ENCODE data around the gene ZSCAN5A.

DNA sequence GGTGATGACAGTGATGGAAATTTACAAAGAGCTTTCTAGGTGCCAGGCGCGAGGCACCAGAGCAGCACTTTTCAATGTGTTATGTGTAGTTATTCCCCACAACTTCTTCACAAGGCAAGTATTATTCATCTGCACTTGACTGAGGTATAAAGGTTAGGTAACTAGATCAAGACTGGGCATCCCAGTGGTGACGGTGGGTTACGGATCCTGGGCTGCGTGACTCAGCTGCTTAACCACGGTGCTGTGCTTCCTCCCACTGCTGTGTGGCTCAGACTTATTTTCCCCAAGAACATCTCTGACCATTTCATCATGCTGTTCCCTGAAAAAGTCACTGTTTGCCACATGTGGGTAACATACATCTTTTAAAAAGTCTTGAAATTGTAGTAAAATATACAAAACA lies 22.8 kb downstream of the ZSCAN5A start:
- TF ChIP-seq SMC3 (IDR thresholded peaks at IDR 0.05; ENCODE audit: low read depth, low read length) (no peak), MXI1 (IDR thresholded peaks at IDR 0.05; ENCODE audit: low read depth, low read length) (no peak), ELF1 (IDR thresholded peaks at IDR 0.05) (no peak), RAD21 (IDR thresholded peaks at IDR 0.05; ENCODE audit: low read length) (no peak), GABPA (IDR thresholded peaks at IDR 0.05; ENCODE audit: low read depth) (no peak), FOXM1 (IDR thresholded peaks at IDR 0.05; ENCODE audit: low read depth) (no peak), RCOR1 (IDR thresholded peaks at IDR 0.05; ENCODE audit: low read length) (no peak), CHD2 (IDR thresholded peaks at IDR 0.05; ENCODE audit: low read length, partially characterized antibody) (no peak), SIN3A (IDR thresholded peaks at IDR 0.05; ENCODE audit: borderline replicate concordance, low read depth, low read length) (no peak), NRF1 (IDR thresholded peaks at IDR 0.05; ENCODE audit: low read depth, low read length) (no peak), POLR2AphosphoS5 (IDR thresholded peaks at IDR 0.05; ENCODE audit: low read depth, low read length) (no peak), EP300 (IDR thresholded peaks at IDR 0.05; ENCODE audit: borderline replicate concordance in 1 of 2, low read depth in 1 of 2, low read length in 1 of 2) (no peak)
- TF ChIP-seq, protein P1, sequence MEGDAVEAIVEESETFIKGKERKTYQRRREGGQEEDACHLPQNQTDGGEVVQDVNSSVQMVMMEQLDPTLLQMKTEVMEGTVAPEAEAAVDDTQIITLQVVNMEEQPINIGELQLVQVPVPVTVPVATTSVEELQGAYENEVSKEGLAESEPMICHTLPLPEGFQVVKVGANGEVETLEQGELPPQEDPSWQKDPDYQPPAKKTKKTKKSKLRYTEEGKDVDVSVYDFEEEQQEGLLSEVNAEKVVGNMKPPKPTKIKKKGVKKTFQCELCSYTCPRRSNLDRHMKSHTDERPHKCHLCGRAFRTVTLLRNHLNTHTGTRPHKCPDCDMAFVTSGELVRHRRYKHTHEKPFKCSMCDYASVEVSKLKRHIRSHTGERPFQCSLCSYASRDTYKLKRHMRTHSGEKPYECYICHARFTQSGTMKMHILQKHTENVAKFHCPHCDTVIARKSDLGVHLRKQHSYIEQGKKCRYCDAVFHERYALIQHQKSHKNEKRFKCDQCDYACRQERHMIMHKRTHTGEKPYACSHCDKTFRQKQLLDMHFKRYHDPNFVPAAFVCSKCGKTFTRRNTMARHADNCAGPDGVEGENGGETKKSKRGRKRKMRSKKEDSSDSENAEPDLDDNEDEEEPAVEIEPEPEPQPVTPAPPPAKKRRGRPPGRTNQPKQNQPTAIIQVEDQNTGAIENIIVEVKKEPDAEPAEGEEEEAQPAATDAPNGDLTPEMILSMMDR (IDR thresholded peaks at IDR 0.05) = no peak
- TF ChIP-seq, protein P2, sequence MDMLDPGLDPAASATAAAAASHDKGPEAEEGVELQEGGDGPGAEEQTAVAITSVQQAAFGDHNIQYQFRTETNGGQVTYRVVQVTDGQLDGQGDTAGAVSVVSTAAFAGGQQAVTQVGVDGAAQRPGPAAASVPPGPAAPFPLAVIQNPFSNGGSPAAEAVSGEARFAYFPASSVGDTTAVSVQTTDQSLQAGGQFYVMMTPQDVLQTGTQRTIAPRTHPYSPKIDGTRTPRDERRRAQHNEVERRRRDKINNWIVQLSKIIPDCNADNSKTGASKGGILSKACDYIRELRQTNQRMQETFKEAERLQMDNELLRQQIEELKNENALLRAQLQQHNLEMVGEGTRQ (IDR thresholded peaks at IDR 0.05; ENCODE audit: borderline replicate concordance, low read depth, low read length) = no peak
